ENCODE results near the gene RGS4. TPM values are rescaled to one million over a fixed set of nuclear protein-coding genes. Genes with fewer than 3 reads are reported as not detected.
A peak's percentile ranks its signal among the peaks of the same experiment; 100 is the strongest.

Gene RGS4
- total RNA-seq, 1 experiment from 2014 or later, result not detected

DNA sequence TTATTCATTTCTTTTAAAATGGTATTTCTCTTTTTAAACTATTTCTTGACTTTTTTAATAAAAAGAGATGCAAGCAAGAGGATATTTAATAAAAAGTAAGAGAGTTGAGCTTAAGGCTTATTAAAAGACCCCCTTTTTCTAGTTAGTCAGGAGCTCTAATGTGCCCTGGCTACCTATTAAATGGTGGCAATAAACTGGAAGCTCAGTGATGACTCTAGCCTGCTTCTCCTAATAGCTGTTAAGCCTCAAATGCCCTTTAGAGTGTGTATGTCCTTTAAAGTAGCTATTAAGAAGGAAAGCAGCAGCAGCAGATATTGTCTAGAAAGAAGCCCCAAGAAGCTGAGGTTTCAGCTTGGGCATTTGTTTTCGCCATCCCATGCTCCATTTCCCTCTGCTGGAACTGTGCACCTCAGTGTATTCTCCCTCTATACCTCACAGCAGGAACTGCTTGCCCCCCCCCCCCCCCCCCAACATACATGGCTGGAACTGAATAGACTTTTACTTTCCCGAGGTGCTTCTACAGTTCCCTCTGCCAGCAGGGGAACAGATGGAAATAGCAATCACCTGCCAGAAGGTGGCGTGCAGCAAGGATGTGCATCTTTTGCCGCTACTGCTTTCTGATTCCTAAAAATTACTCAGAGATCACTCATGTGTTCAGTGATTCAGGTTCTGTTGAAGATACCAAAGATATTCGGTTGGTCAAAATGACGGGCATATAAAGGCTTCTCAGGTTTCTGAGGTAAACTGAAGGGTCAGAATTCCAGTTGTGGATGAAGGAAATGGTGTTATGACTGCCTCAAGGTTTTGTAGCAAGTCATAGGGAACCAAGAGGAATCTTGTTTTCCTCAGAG, 2.5 kb downstream of the RGS4 start:
- Histone ChIP-seq H3K4me1 (ENCODE audit: low read length) (peaks cover 9% of the 10 kb centered on the region), H2AFZ (ENCODE audit: low read length) (0 out of 2 replicates have a peak overlapping the region, but pooled peaks have one; percentile 5), H4K20me1 (ENCODE audit: insufficient read depth, low read depth, low read length) (no peaks in the 10 kb centered on the region), H3K4me2 (ENCODE audit: low read depth, low read length, poor library complexity, severe bottlenecking) (no peak overlapping the region), H3K4me3 (ENCODE audit: low read length) (no peak overlapping the region), H3K79me2 (ENCODE audit: low read length) (no peaks in the 10 kb centered on the region), H3K36me3 (ENCODE audit: insufficient read depth, low read length) (no peaks in the 10 kb centered on the region), H3K9ac (ENCODE audit: low read length) (no peak overlapping the region), H3K27me3 (ENCODE audit: low read length) (no peaks in the 10 kb centered on the region), H3K27ac (ENCODE audit: low read length) (no peak overlapping the region), H3K9me2 (replicated peaks; ENCODE audit: insufficient read depth, low read length) (no peaks in the 10 kb centered on the region), H3K9me3 (ENCODE audit: low read length) (no peaks in the 10 kb centered on the region)
- DNase-seq, result peak; percentile 80

GRCh38 chr1:163072658-163073057, 3.5 kb downstream of the RGS4 start:
- H2AFZ ChIP-seq (ENCODE audit: low read length), result no peak overlapping the region
- no peak overlapping the region for H3K9ac ChIP-seq (ENCODE audit: low read length)
- H3K36me3 ChIP-seq (ENCODE audit: insufficient read depth, low read length), result no peaks in the 10 kb centered on the region
- no peaks in the 10 kb centered on the region for H3K27me3 ChIP-seq (ENCODE audit: low read length)
- H3K4me3 ChIP-seq (ENCODE audit: low read length), result no peak overlapping the region
- DNase-seq, result no peak
- H3K9me3 ChIP-seq (ENCODE audit: low read length), result no peaks in the 10 kb centered on the region
- no peaks in the 10 kb centered on the region for H3K79me2 ChIP-seq (ENCODE audit: low read length)
- H3K4me2 ChIP-seq (ENCODE audit: low read depth, low read length, poor library complexity, severe bottlenecking), result no peak overlapping the region
- H3K9me2 ChIP-seq (replicated peaks; ENCODE audit: insufficient read depth, low read length), result no peaks in the 10 kb centered on the region
- no peaks in the 10 kb centered on the region for H4K20me1 ChIP-seq (ENCODE audit: insufficient read depth, low read depth, low read length)
- no peak overlapping the region for H3K27ac ChIP-seq (ENCODE audit: low read length)
- peaks cover 9% of the 10 kb centered on the region for H3K4me1 ChIP-seq (ENCODE audit: low read length)

DNA sequence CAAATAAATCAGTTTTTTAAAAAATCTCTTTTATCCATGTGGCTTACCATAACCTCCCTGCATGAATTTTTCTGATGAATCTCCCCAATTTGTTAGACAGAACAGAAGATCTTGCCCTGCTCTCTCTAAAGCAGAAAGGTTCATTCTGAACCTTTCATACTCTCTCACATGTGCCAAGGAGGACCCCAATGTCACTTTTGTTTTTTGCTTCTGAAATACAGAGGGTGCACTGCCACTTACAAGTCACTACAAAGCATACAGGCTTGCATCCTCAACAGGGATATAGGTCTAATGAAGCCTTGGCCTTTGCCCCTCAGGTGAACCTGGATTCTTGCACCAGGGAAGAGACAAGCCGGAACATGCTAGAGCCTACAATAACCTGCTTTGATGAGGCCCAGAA, 4.8 kb downstream of the RGS4 start:
- no peaks in the 10 kb centered on the region for H3K9me3 ChIP-seq (ENCODE audit: low read length)
- H3K79me2 ChIP-seq (ENCODE audit: low read length), result no peaks in the 10 kb centered on the region
- H4K20me1 ChIP-seq (ENCODE audit: insufficient read depth, low read depth, low read length), result no peaks in the 10 kb centered on the region
- peaks cover 9% of the 10 kb centered on the region for H3K4me1 ChIP-seq (ENCODE audit: low read length)
- no peaks in the 10 kb centered on the region for H3K27me3 ChIP-seq (ENCODE audit: low read length)
- no peak overlapping the region for H3K9ac ChIP-seq (ENCODE audit: low read length)
- H3K9me2 ChIP-seq (replicated peaks; ENCODE audit: insufficient read depth, low read length), result no peaks in the 10 kb centered on the region
- no peak overlapping the region for H2AFZ ChIP-seq (ENCODE audit: low read length)
- H3K4me2 ChIP-seq (ENCODE audit: low read depth, low read length, poor library complexity, severe bottlenecking), result no peak overlapping the region
- H3K27ac ChIP-seq (ENCODE audit: low read length), result no peak overlapping the region
- DNase-seq, result no peak
- no peaks in the 10 kb centered on the region for H3K36me3 ChIP-seq (ENCODE audit: insufficient read depth, low read length)
- no peak overlapping the region for H3K4me3 ChIP-seq (ENCODE audit: low read length)

- DNase-seq, result no peak
- Histone ChIP-seq H3K9me3 (ENCODE audit: low read length) (no peaks in the 10 kb centered on the region), H3K9ac (ENCODE audit: low read length) (no peak overlapping the region), H3K27me3 (ENCODE audit: low read length) (no peaks in the 10 kb centered on the region), H3K4me1 (ENCODE audit: low read length) (peaks cover 9% of the 10 kb centered on the region), H4K20me1 (ENCODE audit: insufficient read depth, low read depth, low read length) (no peaks in the 10 kb centered on the region), H3K9me2 (replicated peaks; ENCODE audit: insufficient read depth, low read length) (no peaks in the 10 kb centered on the region), H2AFZ (ENCODE audit: low read length) (no peak overlapping the region), H3K27ac (ENCODE audit: low read length) (no peak overlapping the region), H3K4me3 (ENCODE audit: low read length) (no peak overlapping the region), H3K36me3 (ENCODE audit: insufficient read depth, low read length) (no peaks in the 10 kb centered on the region), H3K79me2 (ENCODE audit: low read length) (no peaks in the 10 kb centered on the region), H3K4me2 (ENCODE audit: low read depth, low read length, poor library complexity, severe bottlenecking) (no peak overlapping the region)
Measured at GRCh38 chr1:163074716-163075284, 5.6 kb downstream of the RGS4 start.

DNA sequence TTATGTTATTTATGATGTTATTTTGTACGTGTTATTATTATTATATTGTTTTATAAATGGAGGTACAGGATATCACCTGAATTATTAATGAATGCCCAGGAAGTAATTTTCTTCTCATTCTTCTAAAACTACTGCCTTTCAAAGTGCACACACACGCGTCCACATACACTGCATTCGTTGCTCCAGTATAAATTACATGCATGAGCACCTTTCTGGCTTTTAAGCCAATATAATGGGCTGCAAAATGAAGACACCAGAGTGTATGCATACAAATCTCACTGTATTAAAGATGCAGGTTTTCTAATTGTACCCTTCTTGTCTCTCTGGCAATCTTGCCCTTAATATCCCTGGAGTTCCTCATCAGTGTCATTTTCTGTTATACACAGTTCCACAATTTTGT, 6.9 kb downstream of the RGS4 start:
- Histone ChIP-seq H3K27ac (ENCODE audit: low read length) (no peak overlapping the region), H4K20me1 (ENCODE audit: insufficient read depth, low read depth, low read length) (no peaks in the 10 kb centered on the region), H3K4me2 (ENCODE audit: low read depth, low read length, poor library complexity, severe bottlenecking) (no peak overlapping the region), H3K4me3 (ENCODE audit: low read length) (no peak overlapping the region), H3K4me1 (ENCODE audit: low read length) (peaks cover 9% of the 10 kb centered on the region), H3K27me3 (ENCODE audit: low read length) (no peaks in the 10 kb centered on the region), H3K36me3 (ENCODE audit: insufficient read depth, low read length) (no peaks in the 10 kb centered on the region), H3K79me2 (ENCODE audit: low read length) (no peaks in the 10 kb centered on the region), H2AFZ (ENCODE audit: low read length) (no peak overlapping the region), H3K9ac (ENCODE audit: low read length) (no peak overlapping the region), H3K9me3 (ENCODE audit: low read length) (no peaks in the 10 kb centered on the region), H3K9me2 (replicated peaks; ENCODE audit: insufficient read depth, low read length) (no peaks in the 10 kb centered on the region)
- DNase-seq, result no peak

- Histone ChIP-seq H3K4me1 (ENCODE audit: low read length) (peaks cover 6% of the 10 kb centered on the region), H4K20me1 (ENCODE audit: insufficient read depth, low read depth, low read length) (no peaks in the 10 kb centered on the region), H3K27ac (ENCODE audit: low read length) (no peak overlapping the region), H3K36me3 (ENCODE audit: insufficient read depth, low read length) (no peaks in the 10 kb centered on the region), H3K9ac (ENCODE audit: low read length) (no peak overlapping the region), H3K27me3 (ENCODE audit: low read length) (no peaks in the 10 kb centered on the region), H3K79me2 (ENCODE audit: low read length) (no peaks in the 10 kb centered on the region), H2AFZ (ENCODE audit: low read length) (no peak overlapping the region), H3K9me3 (ENCODE audit: low read length) (no peaks in the 10 kb centered on the region), H3K4me3 (ENCODE audit: low read length) (no peak overlapping the region), H3K4me2 (ENCODE audit: low read depth, low read length, poor library complexity, severe bottlenecking) (no peak overlapping the region), H3K9me2 (replicated peaks; ENCODE audit: insufficient read depth, low read length) (no peaks in the 10 kb centered on the region)
- no peak for DNase-seq
Measured at GRCh38 chr1:163076446-163076845, 7.3 kb downstream of the RGS4 start.

GRCh38 chr1:163076981-163077761, 8.0 kb downstream of the RGS4 start:
- Histone ChIP-seq H4K20me1 (ENCODE audit: insufficient read depth, low read depth, low read length) (no peaks in the 10 kb centered on the region), H2AFZ (ENCODE audit: low read length) (no peak overlapping the region), H3K9me3 (ENCODE audit: low read length) (no peaks in the 10 kb centered on the region), H3K27me3 (ENCODE audit: low read length) (no peaks in the 10 kb centered on the region), H3K4me2 (ENCODE audit: low read depth, low read length, poor library complexity, severe bottlenecking) (no peak overlapping the region), H3K27ac (ENCODE audit: low read length) (no peak overlapping the region), H3K4me1 (ENCODE audit: low read length) (peaks cover under 1% of the 10 kb centered on the region; the same call in 1 of the 2 replicates), H3K4me3 (ENCODE audit: low read length) (no peak overlapping the region), H3K36me3 (ENCODE audit: insufficient read depth, low read length) (no peaks in the 10 kb centered on the region), H3K9me2 (replicated peaks; ENCODE audit: insufficient read depth, low read length) (no peaks in the 10 kb centered on the region), H3K79me2 (ENCODE audit: low read length) (no peaks in the 10 kb centered on the region), H3K9ac (ENCODE audit: low read length) (no peak overlapping the region)
- no peak for DNase-seq

- Histone ChIP-seq H3K4me1 (ENCODE audit: low read length) (no peaks in the 10 kb centered on the region), H3K79me2 (ENCODE audit: low read length) (no peaks in the 10 kb centered on the region), H3K9me3 (ENCODE audit: low read length) (no peaks in the 10 kb centered on the region), H3K4me2 (ENCODE audit: low read depth, low read length, poor library complexity, severe bottlenecking) (no peak overlapping the region), H3K36me3 (ENCODE audit: insufficient read depth, low read length) (no peaks in the 10 kb centered on the region), H3K4me3 (ENCODE audit: low read length) (no peak overlapping the region), H3K9me2 (replicated peaks; ENCODE audit: insufficient read depth, low read length) (no peaks in the 10 kb centered on the region), H2AFZ (ENCODE audit: low read length) (no peak overlapping the region), H4K20me1 (ENCODE audit: insufficient read depth, low read depth, low read length) (no peaks in the 10 kb centered on the region), H3K27me3 (ENCODE audit: low read length) (no peaks in the 10 kb centered on the region), H3K27ac (ENCODE audit: low read length) (no peak overlapping the region), H3K9ac (ENCODE audit: low read length) (no peak overlapping the region)
- no peak for DNase-seq
Measured at GRCh38 chr1:163082971-163083370, 13.8 kb downstream of the RGS4 start.

All from Karpas-422 (cell line).